ENCODE results near the gene IGDCC3.

Gene IGDCC3

DNA sequence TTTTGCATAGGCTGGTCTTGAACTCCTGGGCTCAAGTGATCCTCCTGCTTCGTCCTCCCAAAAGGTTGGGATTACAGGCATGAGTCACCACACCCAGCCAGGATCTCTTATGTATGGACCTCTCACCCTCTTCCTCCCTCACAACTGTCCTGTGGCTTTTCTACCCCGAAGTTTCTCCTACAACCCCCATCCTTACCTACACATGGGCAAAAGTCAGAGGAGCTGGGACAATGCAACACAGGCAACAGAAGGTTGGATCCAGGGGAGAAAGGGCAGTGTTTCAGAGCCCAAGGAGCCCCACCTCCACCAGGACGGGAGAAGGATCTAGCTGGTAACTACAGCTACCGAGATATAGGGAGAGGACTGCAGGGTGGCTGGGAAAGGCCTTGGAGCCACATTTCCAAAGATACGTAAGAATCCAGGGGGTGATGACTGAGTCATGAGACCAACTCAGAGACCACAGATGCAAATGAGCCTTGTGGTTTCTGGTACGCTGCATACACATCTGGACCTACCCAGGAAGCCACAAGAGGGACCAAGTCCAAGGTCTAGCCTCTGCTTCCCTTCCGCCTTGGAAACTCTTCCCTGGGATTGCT, 31.3 kb upstream of the IGDCC3 start:
- H3K79me2 ChIP-seq (ENCODE audit: control insufficient read depth, insufficient read depth, low read length, poor library complexity) = no peaks in the 10 kb centered on the region

GRCh38 chr15:65408324-65409035, 30.7 kb upstream of the IGDCC3 start:
- no peaks in the 10 kb centered on the region for H3K79me1 ChIP-seq (ENCODE audit: low read length)
- H3K4me2 ChIP-seq (ENCODE audit: low read length) = no peak overlapping the region
- no peak overlapping the region for H3K18ac ChIP-seq (ENCODE audit: low read length)
- no peaks in the 10 kb centered on the region for H3K36me3 ChIP-seq (ENCODE audit: control insufficient read depth in 1 of 2, insufficient read depth in 2 of 2, low read length in 2 of 2)
- H4K91ac ChIP-seq (ENCODE audit: low read depth, low read length) = no peak overlapping the region
- no peak overlapping the region for H4K12ac ChIP-seq (ENCODE audit: low read depth, low read length)
- no peak overlapping the region for H3K14ac ChIP-seq (ENCODE audit: low read length)
- H3K9ac ChIP-seq (ENCODE audit: low read length) = no peak overlapping the region
- no peak overlapping the region for H3K4me3 ChIP-seq (ENCODE audit: low read depth, low read length)
- no CpG with 5 or more reads among the region's 7 CpGs for WGBS (ENCODE audit: extremely low coverage, insufficient coverage, insufficient read length)
- no peak overlapping the region for H2BK5ac ChIP-seq (ENCODE audit: low read depth, low read length, poor library complexity)
- no peaks in the 10 kb centered on the region for H3K27me3 ChIP-seq (ENCODE audit: insufficient read depth, low read length)
- no peak overlapping the region for H2BK12ac ChIP-seq (ENCODE audit: low read length)
- H3K27ac ChIP-seq (ENCODE audit: low read depth, low read length) = no peak overlapping the region
- H4K8ac ChIP-seq (ENCODE audit: low read depth, low read length) = no peak overlapping the region
- H3K4me1 ChIP-seq (ENCODE audit: control insufficient read depth in 1 of 2, insufficient read depth in 2 of 2, low read length in 2 of 2) = no peaks in the 10 kb centered on the region
- no peak overlapping the region for H2AK5ac ChIP-seq (ENCODE audit: low read length)
- no peak overlapping the region for H2AFZ ChIP-seq (ENCODE audit: insufficient read depth, low read length, poor library complexity)
- peaks cover under 1% of the 10 kb centered on the region for H3K9me3 ChIP-seq (ENCODE audit: insufficient read depth, low read depth, low read length)
- H3K79me2 ChIP-seq (ENCODE audit: control insufficient read depth, insufficient read depth, low read length, poor library complexity) = no peaks in the 10 kb centered on the region
- H3K4ac ChIP-seq (ENCODE audit: low read depth, low read length) = no peak overlapping the region
- DNase-seq = no peak
- H3K23ac ChIP-seq (ENCODE audit: low read length) = no peak overlapping the region
- no peak overlapping the region for H2BK120ac ChIP-seq (ENCODE audit: insufficient read depth, low read length, poor library complexity)

More for the DNA sequence above, 31.3 kb upstream of the IGDCC3 start:
- WGBS (ENCODE audit: extremely low coverage, insufficient coverage, insufficient read length) = no CpG with 5 or more reads among the region's 7 CpGs
- no peak overlapping the region for H3K23ac ChIP-seq (ENCODE audit: low read length)
- no peaks in the 10 kb centered on the region for H3K4me1 ChIP-seq (ENCODE audit: control insufficient read depth in 1 of 2, insufficient read depth in 2 of 2, low read length in 2 of 2)
- H2BK120ac ChIP-seq (ENCODE audit: insufficient read depth, low read length, poor library complexity) = no peak overlapping the region
- no peak overlapping the region for H4K8ac ChIP-seq (ENCODE audit: low read depth, low read length)
- no peak overlapping the region for H3K4me2 ChIP-seq (ENCODE audit: low read length)
- H3K27me3 ChIP-seq (ENCODE audit: insufficient read depth, low read length) = no peaks in the 10 kb centered on the region
- H2BK5ac ChIP-seq (ENCODE audit: low read depth, low read length, poor library complexity) = no peak overlapping the region
- no peak overlapping the region for H2AK5ac ChIP-seq (ENCODE audit: low read length)
- no peak overlapping the region for H3K27ac ChIP-seq (ENCODE audit: low read depth, low read length)
- no peak overlapping the region for H2BK12ac ChIP-seq (ENCODE audit: low read length)
- no peak overlapping the region for H3K4me3 ChIP-seq (ENCODE audit: low read depth, low read length)
- no peaks in the 10 kb centered on the region for H3K79me1 ChIP-seq (ENCODE audit: low read length)
- DNase-seq = no peak
- H3K4ac ChIP-seq (ENCODE audit: low read depth, low read length) = no peak overlapping the region
- no peak overlapping the region for H3K9ac ChIP-seq (ENCODE audit: low read length)
- no peak overlapping the region for H4K12ac ChIP-seq (ENCODE audit: low read depth, low read length)
- no peaks in the 10 kb centered on the region for H3K36me3 ChIP-seq (ENCODE audit: control insufficient read depth in 1 of 2, insufficient read depth in 2 of 2, low read length in 2 of 2)
- no peaks in the 10 kb centered on the region for H3K9me3 ChIP-seq (ENCODE audit: insufficient read depth, low read depth, low read length)
- no peak overlapping the region for H3K18ac ChIP-seq (ENCODE audit: low read length)
- H3K14ac ChIP-seq (ENCODE audit: low read length) = no peak overlapping the region
- no peak overlapping the region for H4K91ac ChIP-seq (ENCODE audit: low read depth, low read length)
- no peak overlapping the region for H2AFZ ChIP-seq (ENCODE audit: insufficient read depth, low read length, poor library complexity)

DNA sequence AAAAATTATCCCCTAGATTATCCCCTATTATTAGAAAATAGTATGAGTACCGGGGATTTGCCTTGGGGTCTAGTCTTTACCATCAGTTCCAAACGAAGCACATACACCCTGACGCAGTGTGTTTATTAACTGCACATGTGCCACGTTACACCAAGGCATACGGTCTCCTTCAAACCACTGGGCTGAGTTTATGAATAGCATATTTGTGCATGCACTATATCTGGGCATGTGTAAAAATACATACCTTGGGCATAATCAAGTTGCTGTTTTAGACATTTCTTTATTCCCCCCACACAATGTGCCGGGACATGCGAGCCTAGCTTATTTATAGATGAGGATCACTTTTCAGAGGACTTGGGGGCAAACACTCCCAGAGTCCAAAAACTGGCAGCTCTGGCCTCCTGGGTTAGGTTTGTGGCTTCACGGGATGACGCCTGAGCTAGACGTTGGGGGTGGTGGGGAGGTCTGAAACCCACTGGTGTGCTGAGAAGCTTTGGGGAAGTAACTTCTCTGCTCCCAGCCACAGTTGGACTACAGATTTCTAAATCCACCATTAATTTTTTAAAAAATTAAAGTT, 28.7 kb upstream of the IGDCC3 start:
- Histone ChIP-seq H3K14ac (ENCODE audit: low read length) (no peak overlapping the region), H2AK5ac (ENCODE audit: low read length) (no peak overlapping the region), H3K27me3 (ENCODE audit: insufficient read depth, low read length) (no peaks in the 10 kb centered on the region), H3K27ac (ENCODE audit: low read depth, low read length) (no peak overlapping the region), H3K4me2 (ENCODE audit: low read length) (no peak overlapping the region), H3K18ac (ENCODE audit: low read length) (no peak overlapping the region), H3K4me3 (ENCODE audit: low read depth, low read length) (no peak overlapping the region), H3K4me1 (ENCODE audit: control insufficient read depth in 1 of 2, insufficient read depth in 2 of 2, low read length in 2 of 2) (no peaks in the 10 kb centered on the region), H3K23ac (ENCODE audit: low read length) (no peak overlapping the region), H2BK12ac (ENCODE audit: low read length) (no peak overlapping the region), H3K9ac (ENCODE audit: low read length) (no peak overlapping the region), H4K91ac (ENCODE audit: low read depth, low read length) (no peak overlapping the region), H2AFZ (ENCODE audit: insufficient read depth, low read length, poor library complexity) (no peak overlapping the region), H3K79me2 (ENCODE audit: control insufficient read depth, insufficient read depth, low read length, poor library complexity) (no peaks in the 10 kb centered on the region), H3K4ac (ENCODE audit: low read depth, low read length) (no peak overlapping the region), H3K9me3 (ENCODE audit: insufficient read depth, low read depth, low read length) (peaks cover 1% of the 10 kb centered on the region), H2BK120ac (ENCODE audit: insufficient read depth, low read length, poor library complexity) (no peak overlapping the region), H4K8ac (ENCODE audit: low read depth, low read length) (no peak overlapping the region), H3K36me3 (ENCODE audit: control insufficient read depth in 1 of 2, insufficient read depth in 2 of 2, low read length in 2 of 2) (no peaks in the 10 kb centered on the region), H4K12ac (ENCODE audit: low read depth, low read length) (no peak overlapping the region), H3K79me1 (ENCODE audit: low read length) (no peaks in the 10 kb centered on the region), H2BK5ac (ENCODE audit: low read depth, low read length, poor library complexity) (no peak overlapping the region)
- DNase-seq = no peak
- WGBS (ENCODE audit: extremely low coverage, insufficient coverage, insufficient read length) = no CpG with 5 or more reads among the region's 10 CpGs

GRCh38 chr15:65405791-65406423, 28.1 kb upstream of the IGDCC3 start:
- Histone ChIP-seq H2BK12ac (ENCODE audit: low read length) (no peak overlapping the region), H4K8ac (ENCODE audit: low read depth, low read length) (no peak overlapping the region), H3K4me3 (ENCODE audit: low read depth, low read length) (no peak overlapping the region), H3K27me3 (ENCODE audit: insufficient read depth, low read length) (no peaks in the 10 kb centered on the region), H4K91ac (ENCODE audit: low read depth, low read length) (no peak overlapping the region), H3K4ac (ENCODE audit: low read depth, low read length) (no peak overlapping the region), H3K4me2 (ENCODE audit: low read length) (no peak overlapping the region), H3K79me2 (ENCODE audit: control insufficient read depth, insufficient read depth, low read length, poor library complexity) (no peaks in the 10 kb centered on the region), H3K18ac (ENCODE audit: low read length) (no peak overlapping the region), H2BK5ac (ENCODE audit: low read depth, low read length, poor library complexity) (no peak overlapping the region), H2AK5ac (ENCODE audit: low read length) (no peak overlapping the region), H2BK120ac (ENCODE audit: insufficient read depth, low read length, poor library complexity) (no peak overlapping the region), H4K12ac (ENCODE audit: low read depth, low read length) (no peak overlapping the region), H3K9ac (ENCODE audit: low read length) (no peak overlapping the region), H3K23ac (ENCODE audit: low read length) (no peak overlapping the region), H3K4me1 (ENCODE audit: control insufficient read depth in 1 of 2, insufficient read depth in 2 of 2, low read length in 2 of 2) (peaks cover 3% of the 10 kb centered on the region in 2 experiments), H2AFZ (ENCODE audit: insufficient read depth, low read length, poor library complexity) (no peak overlapping the region), H3K14ac (ENCODE audit: low read length) (no peak overlapping the region), H3K79me1 (ENCODE audit: low read length) (no peaks in the 10 kb centered on the region), H3K27ac (ENCODE audit: low read depth, low read length) (no peak overlapping the region), H3K9me3 (ENCODE audit: insufficient read depth, low read depth, low read length) (peaks cover 1% of the 10 kb centered on the region), H3K36me3 (ENCODE audit: control insufficient read depth in 1 of 2, insufficient read depth in 2 of 2, low read length in 2 of 2) (no peaks in the 10 kb centered on the region)
- no peak for DNase-seq
- 100% methylated on average over 2 of the region's 7 CpGs for WGBS (ENCODE audit: extremely low coverage, insufficient coverage, insufficient read length)

Measured in trophoblast cell (in vitro differentiated cells and primary cell).